Right hindlimb (tissue), 1 donor: Measurements from ENCODE around the gene AJUBA.
"Not testable (repeated sequence)": the region's sequence is repeated elsewhere in the genome, so short reads cannot be mapped to it uniquely, and the experiment has no call there.

Experiments
- DNase-seq: peaks from one replicate; pipeline ENCODE4 v3.0.0-alpha.2; 2018

Gene AJUBA

DNA sequence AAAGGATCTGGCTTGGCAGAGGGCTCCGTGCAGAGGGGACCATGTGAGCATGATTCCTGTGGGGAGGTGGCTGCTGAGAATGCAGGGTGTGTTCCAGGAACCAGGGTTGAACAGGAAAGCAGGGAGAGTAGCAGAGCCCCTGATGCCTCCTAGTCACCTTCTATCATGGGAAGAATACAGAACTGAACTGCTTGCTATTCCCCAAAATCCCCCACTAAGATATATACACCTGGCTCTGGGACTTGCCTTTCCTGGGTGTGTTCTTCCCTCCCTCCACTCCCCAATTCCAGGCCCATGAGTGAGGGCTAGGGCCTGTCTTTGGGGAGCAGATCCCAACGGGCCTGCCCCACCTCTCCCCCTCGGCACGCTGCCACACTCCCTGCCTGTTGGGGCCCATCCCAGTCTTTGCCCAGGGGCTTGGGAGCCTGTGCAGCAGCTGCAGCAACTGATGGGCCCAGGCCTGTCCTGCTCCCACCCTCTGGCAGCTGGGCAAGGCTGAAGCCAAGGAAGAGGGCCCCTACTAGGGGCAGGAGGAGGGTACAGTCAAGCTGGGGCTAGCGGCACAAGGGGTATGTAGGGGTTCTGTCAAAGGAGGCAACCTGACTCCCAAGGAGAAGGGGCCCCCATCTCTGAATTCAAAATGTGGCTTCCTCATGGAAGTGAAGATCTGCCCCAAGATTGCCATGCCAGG, 3.2 kb downstream of the AJUBA start:
- peak; percentile 63 for DNase-seq

DNA sequence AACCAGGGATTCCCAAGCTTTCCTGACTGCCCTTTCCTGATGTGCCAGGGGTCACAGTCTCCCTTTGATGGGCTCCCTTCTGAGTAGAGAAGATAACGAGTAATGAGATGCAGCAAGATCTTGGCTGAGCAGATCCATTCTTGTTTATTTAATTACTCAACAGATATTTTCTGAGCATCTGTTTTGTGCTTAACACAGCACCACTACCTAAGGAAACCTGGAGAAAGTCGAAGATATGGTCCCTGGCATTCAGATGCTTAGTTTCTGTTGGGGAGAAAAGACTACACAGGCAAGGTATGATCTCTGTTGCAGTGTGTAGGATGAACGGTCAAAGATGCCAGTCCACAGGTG, 3.9 kb downstream of the AJUBA start:
- DNase-seq, result no peak

DNA sequence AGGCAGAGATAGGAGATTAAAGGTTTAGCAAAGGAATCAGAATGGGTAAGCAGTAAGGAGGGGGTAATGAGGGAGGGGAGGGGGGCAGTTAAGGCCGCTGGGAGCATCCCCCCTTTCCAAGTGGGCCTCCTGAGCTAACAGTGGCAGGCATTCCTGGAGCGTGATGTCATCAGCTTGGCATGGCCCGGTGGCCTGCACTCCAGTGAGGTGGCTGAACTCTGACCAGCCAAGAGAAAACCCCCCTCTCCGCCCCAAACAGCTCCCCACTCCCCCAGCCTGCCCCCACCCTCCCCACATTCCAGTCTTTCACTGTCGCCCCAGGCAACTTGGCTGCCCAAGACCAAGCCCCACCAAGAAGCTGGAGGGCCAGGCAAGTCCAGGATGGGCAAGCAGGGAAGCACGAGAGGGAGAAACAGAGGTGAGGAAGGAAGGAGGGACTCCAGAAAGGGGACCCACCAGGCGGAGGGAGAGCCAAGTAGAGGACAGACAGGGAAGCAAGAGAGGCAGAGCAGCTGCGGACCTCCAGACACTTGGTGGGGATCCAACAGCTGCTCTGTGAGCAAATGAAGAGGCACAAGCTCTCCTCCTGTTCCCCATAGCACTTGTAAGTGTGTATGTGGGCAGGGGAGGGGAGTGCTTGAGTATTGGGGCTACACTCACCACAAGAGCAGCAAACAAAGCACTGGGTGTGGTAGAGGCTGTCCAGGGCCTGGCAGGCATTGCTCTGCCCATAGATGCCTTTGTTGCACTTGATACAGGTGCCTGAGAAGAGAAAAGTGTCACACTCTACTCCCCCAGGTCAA, 4.5 kb downstream of the AJUBA start:
- peak; percentile 86 for DNase-seq

DNA sequence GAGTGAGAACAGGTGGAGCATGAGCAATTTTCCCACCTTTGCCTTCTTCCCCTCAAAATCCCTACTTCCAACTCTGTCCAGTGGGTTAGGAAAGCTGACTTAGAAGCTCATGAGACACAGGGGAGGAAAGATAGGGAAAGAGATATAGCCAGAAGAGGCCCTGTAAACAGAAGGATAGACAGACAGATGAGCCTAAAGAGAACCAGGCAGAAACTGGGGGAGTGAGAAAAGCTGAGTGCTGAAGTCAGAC, 5.0 kb downstream of the AJUBA start:
- no peak for DNase-seq

DNA sequence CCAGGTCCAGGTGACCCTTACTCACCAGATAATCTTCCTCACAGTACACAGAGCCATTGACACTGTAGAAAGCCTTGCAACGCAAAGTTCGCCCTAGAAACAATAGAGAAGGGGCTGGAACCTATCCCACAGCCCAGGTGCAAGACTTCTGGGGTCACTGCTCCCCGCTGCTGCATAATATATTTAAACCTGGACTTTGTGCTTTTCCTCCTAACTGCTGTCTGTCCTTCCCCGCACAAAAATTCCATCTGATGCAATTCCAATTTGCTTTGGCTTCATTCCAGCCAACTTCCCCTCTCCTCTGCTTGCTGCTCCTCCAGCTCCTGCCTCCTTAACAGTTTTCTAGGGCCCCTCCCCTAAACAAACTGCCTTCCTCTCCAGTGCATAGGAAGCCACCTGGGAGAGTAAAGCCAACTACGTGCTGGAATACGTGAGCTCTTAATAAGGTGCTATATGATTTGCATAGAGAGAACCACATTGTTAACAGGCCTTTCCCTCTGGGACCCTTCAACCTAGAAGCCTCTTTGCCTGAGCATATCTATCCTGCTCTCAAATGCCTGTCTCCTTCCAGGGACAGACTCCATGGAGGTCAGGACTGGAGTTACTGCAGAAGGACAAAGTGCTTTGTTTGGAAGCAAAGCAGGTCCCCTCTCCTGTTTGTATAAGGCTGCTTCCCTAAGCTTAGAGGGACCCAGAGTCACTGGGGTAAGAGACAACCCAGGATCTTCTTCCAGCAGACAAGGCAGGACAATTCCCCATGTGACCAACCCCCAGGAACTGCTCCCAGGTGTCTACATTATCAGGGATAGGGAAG, 5.5 kb downstream of the AJUBA start:
- DNase-seq, result peak; percentile 48

DNA sequence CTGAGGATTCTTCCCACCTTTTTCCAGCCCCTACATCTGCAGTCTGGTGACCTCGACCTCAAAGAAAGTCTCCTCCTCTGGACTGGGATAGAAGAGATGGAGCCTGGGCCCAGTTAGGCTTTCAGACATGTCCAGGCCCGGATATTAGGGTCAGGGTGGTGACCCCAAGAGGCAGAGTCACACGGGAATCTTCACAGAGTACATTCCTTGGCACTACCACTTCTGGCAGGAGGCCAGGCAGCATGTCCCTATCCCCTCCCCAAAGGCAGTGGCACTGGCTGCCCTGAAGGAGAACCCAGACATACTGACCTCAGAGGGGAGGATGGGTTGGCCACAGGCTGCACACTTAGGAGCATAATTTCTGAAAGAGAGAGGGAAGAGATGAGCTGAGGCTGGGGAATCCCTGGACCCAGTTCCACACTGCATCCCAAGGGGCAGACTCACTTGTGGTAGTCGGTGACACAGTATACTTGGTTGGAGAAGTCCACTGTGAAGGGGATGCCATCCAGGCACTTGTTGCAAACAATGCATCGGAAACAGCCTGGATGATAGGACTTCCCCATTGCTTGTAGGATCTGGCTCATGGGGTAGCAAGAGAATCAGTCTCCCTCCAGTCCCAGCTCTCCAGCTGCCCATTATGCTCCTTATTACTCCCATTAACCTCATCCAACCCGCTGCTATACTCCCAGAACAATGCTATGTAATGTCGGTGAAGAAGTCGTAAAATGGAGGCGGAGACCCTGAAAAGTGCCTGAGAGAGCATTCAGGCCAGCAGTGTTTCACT, 7.6 kb downstream of the AJUBA start:
- no peak for DNase-seq

DNA sequence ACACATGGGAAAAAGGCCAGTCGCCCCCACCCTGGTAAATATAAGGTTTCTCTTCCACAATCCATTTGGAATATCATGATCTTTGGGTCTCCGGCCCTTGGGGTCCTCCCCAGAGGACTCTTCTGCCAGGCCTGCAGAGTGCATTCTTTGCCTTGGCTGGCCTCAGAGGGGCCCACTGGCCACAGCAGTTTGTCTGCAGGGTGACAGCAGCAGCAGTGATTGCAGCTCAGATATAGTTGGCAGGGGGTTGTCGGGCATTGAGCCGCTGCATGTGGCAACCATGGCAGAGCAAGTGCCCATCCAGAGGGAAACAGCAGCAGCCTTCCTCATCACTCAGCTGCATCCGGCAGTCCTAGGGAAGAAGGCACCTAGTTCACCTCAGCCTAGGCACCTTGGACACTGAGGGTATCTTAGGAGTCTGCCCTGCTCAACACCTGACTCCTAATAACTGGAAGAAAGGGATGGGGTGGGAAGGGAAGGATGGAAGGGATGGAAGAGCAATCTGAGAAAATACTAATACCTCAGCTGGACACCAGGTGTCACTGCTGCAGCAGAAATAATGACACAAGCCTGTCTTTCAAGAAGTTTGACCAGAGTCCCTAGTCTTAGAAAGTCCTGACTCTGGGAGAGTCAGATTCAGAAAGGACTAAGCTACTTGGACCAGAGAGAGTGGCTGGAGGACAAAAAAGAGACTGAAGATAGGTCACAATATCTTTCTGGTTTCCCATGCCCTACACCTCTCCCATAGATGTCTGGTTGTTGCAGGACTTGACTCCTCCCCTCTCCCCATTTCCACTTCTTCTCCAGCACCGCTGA, 8.9 kb downstream of the AJUBA start:
- DNase-seq, result peak; percentile 53

DNA sequence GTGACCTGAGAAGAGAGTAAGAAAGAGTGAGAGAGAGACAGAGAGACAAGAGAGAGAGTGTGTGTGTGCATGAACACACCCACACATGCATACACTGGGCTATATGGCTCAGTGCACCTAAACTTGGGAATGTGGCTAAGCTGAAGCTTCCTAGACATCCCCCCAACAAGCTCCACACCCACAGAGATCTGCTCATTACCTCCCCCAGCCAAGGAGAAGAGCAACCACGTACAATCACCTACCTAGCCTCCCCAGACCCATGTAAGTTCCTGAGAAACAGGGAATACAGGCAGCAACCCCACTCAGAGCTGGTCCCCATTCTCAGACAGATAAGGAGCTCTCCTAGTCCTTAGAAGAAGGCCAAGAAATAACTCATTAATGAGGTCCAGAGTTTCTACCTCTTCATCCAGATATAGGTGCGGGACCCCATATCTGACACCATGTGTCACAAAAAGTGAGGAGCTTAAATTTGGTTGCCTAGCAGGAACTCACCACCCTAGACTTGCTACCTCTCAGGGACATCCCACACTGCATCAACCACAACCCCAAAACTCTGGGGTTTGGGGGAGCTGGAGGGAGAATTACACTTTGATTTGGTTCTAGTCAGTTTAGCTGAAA, 9.9 kb downstream of the AJUBA start:
- DNase-seq, result no peak

DNA sequence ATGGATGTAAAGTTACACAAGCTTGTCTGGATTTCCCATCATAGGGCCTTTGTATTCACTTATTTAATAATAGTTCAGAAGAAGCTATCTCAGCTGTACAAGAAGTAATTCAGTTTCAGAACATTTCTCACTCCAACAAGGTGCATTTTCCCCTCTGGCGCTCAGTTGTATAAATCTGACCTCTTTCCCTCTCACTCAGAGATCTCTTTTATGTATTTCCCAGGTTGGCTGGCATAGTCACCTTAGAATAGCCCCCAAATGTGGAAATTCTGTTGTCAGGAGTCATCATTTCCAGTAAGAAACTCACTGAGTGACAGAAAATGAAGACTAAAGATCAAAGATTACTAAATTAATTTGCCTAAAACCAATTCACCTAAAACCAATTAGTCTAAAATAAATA, 11.2 kb downstream of the AJUBA start:
- no peak for DNase-seq

DNA sequence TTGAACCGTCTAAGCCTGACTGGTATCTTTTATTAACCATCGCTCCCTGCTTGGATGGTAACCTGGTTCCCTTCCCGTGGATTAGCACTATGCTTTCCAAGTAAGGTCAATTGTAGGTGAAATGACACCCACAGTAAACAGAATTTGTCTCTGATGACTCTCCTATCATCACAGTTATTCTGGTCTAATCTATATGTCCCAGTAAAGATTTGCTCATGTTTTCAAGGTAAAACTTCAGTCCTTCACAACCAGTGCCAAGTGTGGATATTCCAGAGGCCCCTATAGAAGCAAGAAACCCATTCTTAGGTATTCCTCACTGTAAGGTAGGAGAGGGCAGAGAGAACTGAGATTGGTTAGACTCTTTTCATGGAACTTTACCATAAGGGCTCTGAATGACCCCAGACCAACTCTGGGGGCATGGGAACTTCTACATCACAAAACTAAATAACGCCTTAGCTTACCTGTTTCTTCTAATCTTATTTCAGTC, 15.5 kb downstream of the AJUBA start:
- no peak for DNase-seq

DNA sequence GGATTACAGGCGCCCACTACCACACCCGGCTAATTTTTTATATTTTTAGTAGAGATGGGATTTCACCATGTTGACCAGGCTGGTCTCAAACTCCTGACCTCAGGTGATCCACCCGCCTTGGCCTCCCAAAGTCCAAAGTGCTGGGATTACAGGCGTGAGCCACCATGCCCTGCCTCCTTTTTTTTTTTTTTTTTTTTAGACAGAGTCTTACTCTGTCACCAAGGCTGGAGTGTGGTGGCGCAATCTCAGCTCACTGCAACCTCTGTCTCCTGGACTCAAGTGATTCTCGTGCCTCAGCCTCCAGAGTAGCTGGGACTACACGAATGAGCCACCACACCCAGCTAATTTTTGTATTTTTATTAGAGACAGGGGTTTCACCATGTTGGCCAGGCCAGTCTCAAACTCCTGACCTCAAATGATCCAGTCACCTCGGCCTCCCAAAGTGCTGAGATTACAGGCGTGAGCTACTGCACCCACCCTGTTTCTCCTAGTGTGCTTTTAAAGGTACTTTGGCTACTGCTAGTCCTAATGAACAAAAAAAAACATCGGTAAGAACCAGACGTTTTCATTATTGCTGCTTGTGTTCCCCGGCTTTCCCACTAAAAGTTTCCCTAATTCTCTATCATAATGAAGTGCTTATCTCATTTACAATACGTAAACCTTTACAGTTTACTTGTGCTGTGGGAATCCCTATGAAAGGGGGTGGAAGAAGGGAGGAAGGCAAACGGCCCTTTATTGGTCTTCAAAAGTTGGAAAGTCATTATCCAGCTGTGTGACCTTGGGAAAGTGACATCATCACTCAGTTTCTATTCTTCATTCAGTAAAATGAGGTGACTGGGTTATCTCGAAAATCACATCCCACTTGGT, 16.2 kb downstream of the AJUBA start:
- not testable (repeated sequence) for DNase-seq

DNA sequence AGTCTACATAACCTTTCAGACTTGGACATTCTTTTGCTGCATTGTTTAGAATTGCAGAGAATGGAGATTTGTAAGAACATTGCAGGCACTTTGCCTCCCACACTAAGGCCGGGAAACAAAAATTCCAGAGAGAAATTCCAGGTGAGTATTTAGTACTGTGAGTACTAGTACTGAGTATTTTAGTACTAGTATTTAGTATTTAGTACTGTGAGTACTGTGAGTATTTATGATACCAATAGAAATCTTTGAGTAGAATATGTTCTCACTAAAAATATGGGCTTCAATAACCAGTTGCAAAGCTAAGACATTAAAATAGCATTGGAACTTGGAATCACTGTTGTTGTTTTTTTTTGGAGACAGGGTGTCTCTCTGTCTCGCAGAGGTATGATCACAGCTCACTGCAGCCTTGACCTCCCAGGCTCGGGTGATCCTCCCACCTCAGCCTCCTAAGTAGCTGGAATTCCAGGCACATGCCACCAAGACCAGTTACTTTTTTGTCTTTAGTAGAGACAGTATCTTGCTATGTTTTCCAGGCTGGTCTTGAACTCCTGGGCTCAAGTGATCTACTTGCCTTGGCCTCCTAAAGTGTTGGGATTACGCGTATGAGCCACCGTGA, 20.2 kb downstream of the AJUBA start:
- DNase-seq, result no peak

DNA sequence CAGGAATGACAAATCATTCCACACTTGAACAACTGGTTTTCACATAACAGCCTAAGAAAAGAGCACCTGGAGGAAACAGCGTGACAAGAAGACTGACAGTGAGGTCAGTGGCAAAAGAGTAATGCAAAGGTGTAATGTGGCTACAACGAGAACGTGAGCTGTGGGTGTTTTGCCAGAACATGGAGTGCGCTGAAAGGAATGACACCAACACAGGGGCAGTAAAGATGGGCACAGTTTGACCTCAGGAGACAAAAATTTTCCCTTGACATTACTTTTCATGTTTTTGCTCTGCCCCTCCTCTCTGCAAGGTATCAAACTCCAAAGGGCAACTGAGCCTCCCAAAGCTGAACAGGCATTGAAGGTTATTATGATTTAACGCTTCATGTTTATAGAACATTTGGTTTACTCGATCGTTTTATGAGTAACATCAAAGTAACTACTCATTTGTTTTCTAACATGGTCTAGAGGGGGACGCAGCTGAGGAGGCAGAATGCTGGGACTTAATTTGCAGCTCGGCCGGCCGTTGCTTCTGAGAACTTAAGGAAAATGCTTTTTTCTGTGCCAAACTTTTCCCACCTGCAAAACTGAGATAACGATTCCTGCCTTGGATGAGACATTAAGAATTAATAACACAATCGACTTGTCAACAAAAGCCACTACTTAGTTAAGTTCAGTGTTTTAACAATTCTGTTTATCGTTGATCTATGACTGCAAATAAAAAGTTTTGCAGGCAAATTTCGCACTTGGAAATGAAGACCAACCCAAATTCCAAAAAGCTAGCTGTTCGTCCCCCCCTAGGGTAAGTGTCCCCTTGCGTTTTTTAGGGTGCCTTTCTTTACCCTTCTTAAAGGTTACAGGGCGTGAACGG, 26.4 kb downstream of the AJUBA start:
- no peak for DNase-seq

DNA sequence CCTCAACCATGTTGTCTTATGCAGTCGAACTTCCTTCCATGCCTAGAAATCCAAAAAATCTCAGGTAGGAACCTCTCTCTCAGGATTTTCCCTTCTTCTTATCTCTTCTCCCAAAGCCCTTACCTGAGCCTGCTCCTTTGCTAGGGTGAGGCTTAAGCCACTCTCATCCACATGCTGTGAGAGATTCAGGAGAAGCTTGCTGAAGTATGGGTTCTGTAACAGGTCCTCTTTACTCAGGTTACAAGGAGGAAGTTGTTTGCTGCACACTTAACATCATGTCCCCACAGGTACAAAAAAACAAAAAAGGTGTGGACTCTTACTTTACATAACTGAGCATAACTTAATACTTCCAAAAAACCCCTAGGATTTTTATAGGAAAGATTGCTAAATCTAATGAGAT, 29.9 kb downstream of the AJUBA start:
- no peak for DNase-seq

DNA sequence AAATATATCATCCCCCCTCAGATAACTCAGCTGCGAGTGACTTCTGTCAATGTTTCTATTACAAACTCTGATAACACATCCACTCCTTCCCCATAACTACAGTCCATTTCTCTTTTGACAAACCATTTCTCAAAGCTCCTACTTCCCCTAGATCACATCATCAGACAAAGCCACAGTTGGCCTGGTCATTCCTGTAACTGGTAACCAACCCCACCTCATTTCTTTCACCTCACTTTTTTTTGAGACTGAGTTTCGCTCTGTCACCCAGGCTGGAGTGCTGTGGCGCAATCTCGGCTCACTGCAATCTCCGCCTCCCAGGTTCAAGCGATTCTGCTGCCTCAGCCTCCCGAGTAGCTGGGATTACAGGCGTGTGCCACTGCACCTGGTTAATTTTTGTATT, 30.6 kb downstream of the AJUBA start:
- DNase-seq, result not testable (repeated sequence)

DNA sequence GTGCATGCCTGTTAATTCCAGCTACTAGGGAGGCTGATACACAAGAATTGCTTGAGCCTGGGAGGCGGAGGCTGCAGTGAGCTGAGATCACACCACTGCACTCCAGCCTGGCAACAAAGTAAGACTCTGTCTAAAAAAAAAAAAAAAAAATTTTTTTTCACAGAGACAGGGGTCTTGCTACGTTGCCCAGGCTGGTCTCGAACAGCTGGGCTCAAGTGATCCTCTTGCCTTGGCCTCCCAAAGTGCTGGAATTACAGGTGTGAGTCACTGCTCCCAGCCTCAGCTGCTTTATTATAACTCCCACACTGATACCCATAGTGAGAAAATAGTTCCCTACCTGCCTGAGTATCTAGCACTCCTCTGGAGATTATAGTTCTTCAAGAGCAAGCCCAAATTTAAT, 36.7 kb downstream of the AJUBA start:
- no peak for DNase-seq

DNA sequence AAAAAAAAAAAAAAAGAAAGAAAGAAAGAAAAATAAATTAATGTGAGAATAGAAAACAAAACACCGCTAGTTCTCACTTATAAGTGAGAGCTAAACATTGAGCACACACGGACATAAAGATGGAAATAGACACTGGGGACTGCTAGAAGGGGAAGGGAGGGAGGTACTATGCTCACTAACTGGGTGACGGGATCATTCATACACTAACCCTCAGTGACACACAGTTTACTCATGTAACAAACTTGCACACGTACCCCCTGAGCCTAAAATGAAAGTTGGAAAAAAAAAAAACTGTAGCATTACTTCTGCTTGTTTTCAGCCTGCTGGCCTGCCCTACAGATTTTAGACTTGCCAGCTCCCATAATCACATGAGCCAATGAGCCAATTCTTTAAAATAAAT, 42.7 kb downstream of the AJUBA start:
- DNase-seq, result no peak

DNA sequence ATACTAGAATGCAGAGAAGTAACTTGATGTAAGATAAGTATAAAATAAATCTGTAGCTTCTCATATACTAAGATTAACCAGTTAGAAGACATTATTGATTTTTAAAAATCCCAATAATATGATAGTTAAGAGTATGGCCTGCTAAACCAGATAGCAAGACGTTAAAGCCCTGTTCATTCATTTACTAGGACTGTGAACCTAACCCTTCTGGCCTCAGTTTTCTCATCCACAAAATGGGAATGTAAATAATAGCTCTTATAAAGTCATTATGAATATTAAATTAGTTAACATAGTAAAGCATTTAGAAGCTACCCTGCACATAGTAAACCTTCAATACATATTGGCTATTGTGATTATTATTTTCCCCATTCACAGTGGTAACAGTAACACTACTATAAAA, 47.2 kb downstream of the AJUBA start:
- DNase-seq, result no peak

DNA sequence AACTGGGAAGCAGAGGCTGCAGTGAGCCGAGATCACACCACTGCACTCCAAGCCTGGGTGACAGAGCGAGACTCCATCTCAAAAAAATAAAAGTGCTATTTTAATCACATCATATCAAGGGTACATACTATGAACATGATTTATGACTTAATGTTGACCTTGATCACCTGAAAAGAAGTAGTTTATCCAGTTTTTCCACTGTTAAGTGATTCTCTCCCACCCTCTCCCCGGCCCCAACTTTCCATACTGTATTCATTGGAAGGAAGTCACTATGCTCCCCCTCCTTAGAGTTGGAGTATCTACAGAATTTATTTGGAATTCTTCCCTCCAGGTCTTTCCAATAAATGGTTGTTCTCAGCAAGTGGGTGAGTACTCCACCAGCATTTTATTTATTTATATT, 50.2 kb downstream of the AJUBA start:
- no peak for DNase-seq
